A673 (cell line): ENCODE measurements around the gene DLG5.

ENCODE experiments used
- CTCF ChIP-seq: fragments of 300-800, 200-600 bp; sonication (generic); conservative IDR thresholded peaks from 2 replicates; pipeline ENCODE4 v1.5.1; 2017; ENCODE audit warnings: low read depth, mild to moderate bottlenecking, antibody characterized with exemption, low read length, moderate library complexity, mixed read lengths
- EZH2 ChIP-seq: fragments of 200-600 bp; sonication (generic); IDR thresholded peaks from 2 replicates; pipeline ENCODE4 v1.6.1; 2017; ENCODE audit warnings: borderline replicate concordance, low read depth, mild to moderate bottlenecking, mixed read lengths, antibody characterized with exemption, low read length; ENCODE audit not compliant: poor library complexity, severe bottlenecking

DNA sequence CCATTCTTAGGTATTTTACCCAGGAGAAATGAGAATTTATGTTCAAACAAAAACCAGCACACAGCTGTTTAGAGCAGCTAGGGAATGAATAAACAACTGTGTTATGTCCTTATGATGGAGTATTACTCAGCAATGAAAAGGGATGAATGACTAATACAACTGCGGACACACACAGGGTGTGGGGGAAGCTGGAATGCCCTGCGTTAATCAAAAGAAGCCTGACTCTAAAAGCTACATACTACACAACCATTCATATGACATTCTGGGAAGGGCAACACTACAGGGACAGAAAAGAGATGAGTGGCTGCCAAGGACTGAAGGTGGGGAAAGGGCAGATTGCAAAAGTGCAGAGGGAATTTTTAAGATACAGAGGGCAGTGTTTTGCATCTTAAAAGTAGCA, 64.0 kb downstream of the DLG5 start:
- TF ChIP-seq CTCF (no peak), EZH2 (no peak)
